Panc1 (cell line): ENCODE results near the gene WNT2.

Experiments used
- CTCF ChIP-seq: fragments of 450-650 bp; IDR thresholded peaks from 2 replicates; pipeline ENCODE4 v1.5.1; 2017; ENCODE audit warnings: mild to moderate bottlenecking
- POLR2AphosphoS5 ChIP-seq: IDR thresholded peaks from 2 replicates; pipeline ENCODE4 v1.6.1; 2012; ENCODE audit warnings: mild to moderate bottlenecking, low read depth, low read length, moderate library complexity

DNA sequence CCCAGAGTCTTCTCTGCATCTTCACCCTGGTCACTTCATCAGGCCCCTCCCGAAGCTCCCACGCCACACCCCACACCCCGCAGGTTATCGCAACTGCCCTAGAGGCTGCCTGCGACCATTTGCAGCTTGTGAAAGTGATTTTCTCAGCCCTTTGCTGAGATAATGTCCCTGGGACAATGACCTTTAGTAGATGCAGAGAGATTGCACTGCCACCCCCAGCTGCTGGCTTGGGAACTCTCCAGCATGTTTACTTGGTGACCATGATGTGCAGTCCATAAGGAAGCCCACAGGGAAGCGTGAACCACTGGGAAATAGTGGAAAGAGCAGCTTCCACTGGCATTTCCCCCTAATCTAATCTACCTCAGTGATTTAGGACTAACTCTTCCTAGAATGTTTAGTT, 97.3 kb downstream of the WNT2 start:
- TF ChIP-seq POLR2AphosphoS5 (no peak), CTCF (no peak)
